Measurements from ENCODE around the gene ZDHHC12. TPM values are rescaled to one million over a fixed set of nuclear protein-coding genes. Genes with fewer than 3 reads are reported as not detected.
"Not testable (repeated sequence)": the region's sequence is repeated elsewhere in the genome, so short reads cannot be mapped to it uniquely, and the experiment has no call there.

ZDHHC12 gene
- total RNA-seq, 1 donor from 2014 or later, result 7.4 TPM

- intact Hi-C loops (cut with DNase I), result no loop called here
- no peak for DNase-seq (ENCODE audit: low spot score)
Observed at GRCh38 chr9:128694344-128694743, 29.6 kb downstream of the ZDHHC12 start.

- intact Hi-C loops (cut with DNase I), result not testable (repeated sequence)
Observed at GRCh38 chr9:128693738-128694137, 30.2 kb downstream of the ZDHHC12 start.

GRCh38 chr9:128690684-128691034 is 33.3 kb downstream of the ZDHHC12 start:
- intact Hi-C loops (cut with DNase I), result no loop called here
- DNase-seq (ENCODE audit: low spot score), result no peak

More at GRCh38 chr9:128693738-128694137, 30.2 kb downstream of the ZDHHC12 start:
- not testable (repeated sequence) for DNase-seq (ENCODE audit: low spot score)

- intact Hi-C loops (cut with DNase I), result loop anchor here (2.0 kb wide), 3 partner anchors 13 to 55 kb away; partner anchors contain the start of genes DYNC2I2 and PKN3
- no peak for DNase-seq (ENCODE audit: low spot score)
Observed at GRCh38 chr9:128689820-128690683, 33.9 kb downstream of the ZDHHC12 start.

GRCh38 chr9:128689293-128689774 is 34.6 kb downstream of the ZDHHC12 start:
- DNase-seq (ENCODE audit: low spot score), result peak; percentile 76
- intact Hi-C loops (cut with DNase I), result loop anchor here (2.0 kb wide), 3 partner anchors 13 to 55 kb away; partner anchors contain the start of genes DYNC2I2 and PKN3

GRCh38 chr9:128688501-128689292 is 35.2 kb downstream of the ZDHHC12 start, which contains the start of gene SET:
Gene SET, plus strand, starts transcription at chr9:128689222. Its CDS starts 361 bp downstream, at chr9:128689583.
- peak; percentile 96 for DNase-seq (ENCODE audit: low spot score)
- intact Hi-C loops (cut with DNase I), result loop anchor here (2.0 kb wide), 3 partner anchors 14 to 54 kb away; partner anchors contain the start of genes DYNC2I2 and PKN3

GRCh38 chr9:128687453-128687852 is 36.5 kb downstream of the ZDHHC12 start:
- intact Hi-C loops (cut with DNase I), result no loop called here
- no peak for DNase-seq (ENCODE audit: low spot score)

- intact Hi-C loops (cut with DNase I), result no loop called here
- no peak for DNase-seq (ENCODE audit: low spot score)
Observed at GRCh38 chr9:128685636-128686489, 38.1 kb downstream of the ZDHHC12 start.

GRCh38 chr9:128684325-128685199 is 39.4 kb downstream of the ZDHHC12 start:
- peak; percentile 92 for DNase-seq (ENCODE audit: low spot score)
- intact Hi-C loops (cut with DNase I), result no loop called here

GRCh38 chr9:128684065-128684324 is 39.9 kb downstream of the ZDHHC12 start:
- intact Hi-C loops (cut with DNase I), result no loop called here
- no peak for DNase-seq (ENCODE audit: low spot score)

- intact Hi-C loops (cut with DNase I), result no loop called here
- DNase-seq (ENCODE audit: low spot score), result no peak
Observed at GRCh38 chr9:128683340-128684064, 40.4 kb downstream of the ZDHHC12 start.

- intact Hi-C loops (cut with DNase I), result no loop called here
- no peak for DNase-seq (ENCODE audit: low spot score)
Observed at GRCh38 chr9:128677794-128678193, 46.1 kb downstream of the ZDHHC12 start.

GRCh38 chr9:128675382-128675781 is 48.5 kb downstream of the ZDHHC12 start:
- intact Hi-C loops (cut with DNase I), result no loop called here
- DNase-seq (ENCODE audit: low spot score), result no peak

Other genes with a start within 250 kb of the ZDHHC12 start
- gene GLE1, start 219.4 kb downstream of the ZDHHC12 start, total RNA-seq, result 20.2 TPM
- 380 TPM for gene SPTAN1, start 171.5 kb downstream of the ZDHHC12 start, total RNA-seq
- 29.6 TPM for gene DYNC2I2, start 67.3 kb downstream of the ZDHHC12 start, total RNA-seq
- 212 TPM for gene SET, start 34.9 kb downstream of the ZDHHC12 start, total RNA-seq
- 6.2 TPM for gene PKN3, start 21.6 kb downstream of the ZDHHC12 start, total RNA-seq
- 51.8 TPM for gene ZER1, start 47.8 kb upstream of the ZDHHC12 start, total RNA-seq
- gene TBC1D13, start 63.1 kb upstream of the ZDHHC12 start, total RNA-seq, result 15.7 TPM
- 47.1 TPM for gene ENDOG, start 94.4 kb upstream of the ZDHHC12 start, total RNA-seq
- gene SPOUT1, start 105.7 kb upstream of the ZDHHC12 start, total RNA-seq, result 18.0 TPM
- 9.2 TPM for gene KYAT1, start 157.8 kb upstream of the ZDHHC12 start, total RNA-seq
- 24.2 TPM for gene LRRC8A, start 158.0 kb upstream of the ZDHHC12 start, total RNA-seq
- 21.9 TPM for gene PHYHD1, start 196.9 kb upstream of the ZDHHC12 start, total RNA-seq
- gene DOLK, start 223.5 kb upstream of the ZDHHC12 start, total RNA-seq, result 9.8 TPM
- gene NUP188, start 223.6 kb upstream of the ZDHHC12 start, total RNA-seq, result 36.3 TPM

Measured in cardiac septum (tissue), 1 donor.